HG03097 (cell line): ENCODE results near the gene LHFPL3.

Source experiments
- ATAC-seq: cut with Tn5 transposase; IDR thresholded peaks from one replicate; pipeline ENCODE4 v1.9.1; 2021; ENCODE audit not compliant: unreplicated experiment, low FRiP score

LHFPL3 gene

DNA sequence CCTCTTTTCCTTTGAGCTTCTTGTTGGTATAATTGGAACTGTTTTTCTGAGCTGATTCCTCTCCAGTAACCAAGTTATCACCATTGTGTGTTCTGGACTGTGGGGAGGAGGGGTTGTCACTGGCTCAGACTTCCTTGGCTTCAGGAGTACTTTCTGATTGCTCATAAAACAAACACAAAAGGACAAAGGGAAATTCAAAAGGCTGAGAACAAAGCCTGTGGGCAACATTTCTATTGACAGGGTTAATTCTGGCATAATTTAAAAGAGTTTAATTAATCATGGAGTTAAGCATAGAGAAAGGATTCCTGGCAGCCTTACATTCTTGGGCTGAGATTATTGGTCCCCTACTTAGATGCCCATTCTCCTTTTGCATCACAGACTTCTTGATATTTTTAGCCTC, 462.7 kb downstream of the LHFPL3 start:
- ATAC-seq: no peak

DNA sequence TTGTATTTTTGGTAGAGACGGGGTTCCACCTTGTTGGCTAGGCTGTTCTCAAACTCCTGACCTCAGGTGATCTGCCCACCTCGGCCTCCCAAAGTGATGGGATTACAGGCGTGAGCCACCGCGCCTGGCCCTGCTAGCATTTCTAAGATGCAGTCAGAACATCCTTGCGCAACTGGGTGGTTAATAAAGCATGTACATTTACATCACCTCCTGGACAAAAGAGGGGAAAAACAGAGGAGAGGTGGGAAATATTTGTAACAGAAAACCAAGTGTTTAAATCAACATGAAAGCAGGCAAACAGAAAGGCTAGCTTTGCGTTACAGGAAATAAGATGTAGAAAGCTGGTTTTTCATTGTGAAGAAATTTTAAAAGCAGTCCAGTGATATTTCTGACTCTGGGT, 464.7 kb downstream of the LHFPL3 start:
- ATAC-seq: no peak

DNA sequence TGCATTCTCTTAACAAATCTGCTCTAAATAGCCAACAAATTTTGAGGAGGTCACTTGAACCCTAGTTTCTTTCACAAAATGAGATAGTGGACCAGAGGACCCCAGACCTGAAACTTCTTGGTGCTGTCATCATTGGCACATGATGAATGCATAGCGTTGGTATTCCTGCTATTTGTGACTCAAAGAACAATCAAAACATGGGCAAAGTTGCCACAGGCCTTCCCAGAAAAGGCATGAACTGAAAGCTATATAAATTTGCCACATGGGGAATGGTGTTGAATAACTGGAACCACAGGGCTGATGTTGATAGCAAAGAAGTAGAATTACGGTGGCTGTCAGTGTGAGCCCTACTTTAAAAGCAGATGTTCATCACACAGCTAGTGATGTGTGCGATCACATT, 465.8 kb downstream of the LHFPL3 start:
- ATAC-seq: no peak

DNA sequence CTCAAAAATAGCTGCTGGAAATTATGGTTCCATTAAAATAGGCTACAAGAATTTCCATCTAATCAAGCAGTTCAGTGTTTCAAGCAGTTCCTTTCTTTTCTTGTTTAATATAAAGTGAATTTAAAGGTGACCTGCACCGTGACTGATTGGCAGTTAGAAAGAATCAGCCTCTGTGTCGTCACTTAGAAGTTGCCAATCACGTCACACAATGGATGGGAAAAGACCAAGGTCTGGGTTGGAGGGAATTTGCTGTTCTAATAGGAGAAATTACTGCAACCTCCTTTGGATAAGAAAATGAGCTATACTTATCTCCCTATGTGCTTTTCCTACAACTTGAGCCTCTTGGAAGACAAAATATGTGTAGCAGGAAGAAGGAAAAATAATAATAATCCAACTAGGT, 466.2 kb downstream of the LHFPL3 start:
- no peak for ATAC-seq

DNA sequence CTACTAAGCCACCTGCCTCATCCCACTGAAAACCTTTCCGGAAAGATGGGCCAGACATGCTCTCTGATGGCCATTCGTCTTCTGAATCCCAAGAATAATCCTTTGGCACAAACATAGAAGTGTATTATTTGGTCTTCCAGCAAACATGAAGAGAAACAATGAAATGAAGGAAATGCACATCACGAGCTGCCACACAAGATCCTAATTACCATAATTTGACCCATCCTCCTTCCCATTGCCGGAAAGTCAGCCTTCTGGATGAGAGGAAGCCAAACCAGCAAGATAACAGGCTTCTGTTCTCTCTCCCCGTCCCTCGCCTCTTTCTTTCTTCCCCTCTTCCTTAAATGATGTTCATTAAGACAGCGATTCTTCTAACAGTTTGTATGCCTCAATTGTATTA, 466.7 kb downstream of the LHFPL3 start:
- no peak for ATAC-seq

DNA sequence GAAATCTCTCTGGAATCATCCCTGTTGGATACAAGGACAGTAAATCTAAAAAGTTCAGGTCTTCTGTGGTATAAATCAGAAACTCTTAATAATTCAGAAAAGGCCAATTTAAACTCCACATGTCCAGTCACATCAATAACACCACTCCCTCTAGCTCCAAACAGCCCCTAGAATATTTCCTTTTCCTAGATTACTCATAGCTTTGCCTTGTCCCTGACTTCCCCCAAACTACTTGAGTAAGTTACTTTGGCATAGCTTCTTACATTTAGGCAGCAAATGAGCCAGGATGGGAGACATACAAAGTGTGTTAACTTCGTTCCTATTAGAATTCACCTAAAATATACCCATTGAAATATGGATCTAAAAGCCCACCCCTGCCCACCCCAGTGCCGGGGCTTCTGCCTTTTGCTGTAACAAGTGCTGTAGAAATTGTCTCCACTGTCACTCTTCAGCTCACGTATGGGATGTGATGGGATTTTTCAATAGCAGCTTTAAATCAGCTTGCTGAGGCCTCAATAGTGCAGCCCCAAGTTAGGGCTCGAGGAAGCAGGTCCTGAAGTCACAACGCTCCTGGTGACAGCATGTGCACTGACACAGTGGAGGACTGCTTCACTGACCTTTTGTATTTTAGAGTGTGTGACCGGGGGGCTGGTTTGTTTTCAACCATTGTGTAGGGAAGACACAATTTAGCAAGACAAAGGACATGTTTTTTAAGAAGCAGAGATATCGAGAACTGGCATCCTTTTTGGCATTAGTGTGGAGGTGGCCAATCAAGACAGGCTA, 467.4 kb downstream of the LHFPL3 start:
- no peak for ATAC-seq

DNA sequence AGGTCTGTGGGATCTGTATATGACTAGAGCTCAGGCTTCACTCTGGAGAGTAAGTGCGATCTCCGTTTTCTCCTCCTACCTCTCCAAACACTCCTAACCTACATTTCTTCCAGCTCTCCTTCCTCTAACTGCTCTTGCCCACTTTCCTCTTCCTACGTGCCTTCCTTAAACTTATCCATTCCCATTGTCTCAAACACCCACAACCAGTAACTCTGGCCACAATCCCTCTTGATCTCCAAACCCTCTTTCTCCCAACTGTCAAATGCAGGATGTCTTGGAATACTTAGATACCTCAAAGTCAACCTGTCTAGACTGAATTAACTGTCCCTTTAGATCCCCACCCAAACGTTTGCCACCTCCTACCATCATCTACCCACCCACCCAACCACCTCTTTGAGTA, 471.9 kb downstream of the LHFPL3 start:
- no peak for ATAC-seq

DNA sequence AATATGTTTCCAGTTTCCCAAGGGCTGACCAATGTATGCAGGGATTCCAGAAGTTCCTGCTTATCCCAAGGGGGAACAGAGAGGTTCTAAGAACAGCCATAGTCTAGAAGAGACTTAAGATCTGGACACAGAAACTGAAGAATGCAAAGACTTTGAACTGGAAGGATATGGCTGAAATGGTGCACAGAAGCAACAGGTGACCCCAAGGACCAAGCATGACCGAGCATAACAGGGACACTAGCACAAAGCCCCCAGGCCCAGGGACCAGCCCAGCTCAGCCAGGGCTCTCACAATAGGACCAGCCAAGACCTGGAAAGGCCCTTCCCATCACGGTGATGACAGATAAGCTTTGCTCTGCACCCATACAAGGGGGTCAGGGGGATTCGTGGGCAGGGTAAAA, 472.6 kb downstream of the LHFPL3 start:
- no peak for ATAC-seq

DNA sequence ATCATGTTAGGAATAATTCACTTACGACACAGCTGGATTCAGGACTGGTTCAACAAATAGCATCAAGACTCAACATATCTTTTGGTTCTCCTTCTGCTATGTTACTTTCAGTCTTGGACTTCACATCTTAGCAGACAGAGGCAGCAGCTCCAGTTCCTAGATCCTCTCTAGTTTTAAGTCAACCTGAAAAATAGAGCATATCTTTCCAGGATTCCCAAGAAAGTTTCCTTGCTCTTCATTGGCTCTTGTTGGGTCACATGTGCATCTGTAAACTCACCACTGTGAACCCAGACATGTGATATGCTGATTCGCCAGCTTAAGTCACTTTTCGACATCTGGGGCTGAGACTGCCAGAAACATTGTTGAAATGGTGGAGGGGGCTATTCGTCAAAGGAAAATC, 475.5 kb downstream of the LHFPL3 start:
- no peak for ATAC-seq

DNA sequence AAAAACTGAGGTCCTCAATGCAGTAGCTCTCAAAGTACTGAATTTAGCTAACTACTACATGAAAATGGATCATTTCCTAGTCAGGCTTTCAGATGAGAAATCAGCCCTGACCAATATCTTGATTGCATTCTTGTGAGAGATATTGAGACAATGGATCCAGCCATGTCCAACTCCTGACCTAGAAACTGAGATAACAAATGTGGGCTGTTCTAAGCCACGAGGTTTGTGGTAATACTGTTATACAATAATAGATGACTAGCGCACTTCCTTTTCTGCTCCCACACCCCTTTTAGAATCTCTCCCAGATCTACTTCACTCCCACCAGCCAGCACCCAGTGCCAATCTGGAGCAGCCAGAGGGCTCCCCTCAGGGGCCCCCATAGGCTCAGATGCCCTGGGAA, 476.3 kb downstream of the LHFPL3 start:
- no peak for ATAC-seq

DNA sequence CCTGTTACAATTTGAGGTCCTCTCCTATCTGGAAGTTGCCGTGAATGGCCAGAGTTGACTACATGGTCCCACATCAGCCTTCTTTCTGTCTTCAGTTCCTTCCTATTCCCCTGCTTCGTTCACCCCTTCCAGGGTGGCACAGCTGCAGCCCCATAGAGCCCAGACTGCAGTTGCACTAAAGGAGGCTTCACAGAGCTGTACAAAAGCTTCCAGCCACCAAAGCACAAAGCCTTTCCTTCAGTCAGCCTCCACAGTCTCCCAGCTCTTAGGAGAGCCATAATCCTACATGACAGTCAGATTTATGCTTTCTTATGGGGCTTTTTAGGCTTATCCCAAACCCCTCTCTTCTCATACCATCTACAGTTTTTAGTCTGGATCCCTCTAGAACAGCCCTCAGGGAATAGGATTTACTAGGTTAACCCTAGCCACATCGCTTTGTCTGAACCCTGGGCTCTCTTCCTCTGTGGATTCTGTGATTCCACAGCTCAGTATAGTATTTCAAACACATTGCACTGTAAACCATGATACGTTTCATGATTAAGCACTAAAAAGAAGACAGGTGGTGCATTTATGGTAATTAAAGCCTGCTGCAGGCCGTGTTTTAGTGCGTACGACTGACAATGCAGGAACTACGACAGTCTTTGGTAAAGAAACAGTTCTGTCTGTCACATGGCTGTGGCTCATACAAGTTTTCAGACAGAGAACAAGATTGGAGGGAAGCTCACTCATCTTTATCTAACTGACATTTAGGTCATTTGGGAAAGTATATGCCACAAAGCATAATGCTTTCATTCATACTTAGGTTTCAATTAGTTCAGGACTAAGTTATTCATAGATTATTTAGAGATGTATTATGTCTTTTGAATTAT, 477.3 kb downstream of the LHFPL3 start:
- ATAC-seq: no peak

DNA sequence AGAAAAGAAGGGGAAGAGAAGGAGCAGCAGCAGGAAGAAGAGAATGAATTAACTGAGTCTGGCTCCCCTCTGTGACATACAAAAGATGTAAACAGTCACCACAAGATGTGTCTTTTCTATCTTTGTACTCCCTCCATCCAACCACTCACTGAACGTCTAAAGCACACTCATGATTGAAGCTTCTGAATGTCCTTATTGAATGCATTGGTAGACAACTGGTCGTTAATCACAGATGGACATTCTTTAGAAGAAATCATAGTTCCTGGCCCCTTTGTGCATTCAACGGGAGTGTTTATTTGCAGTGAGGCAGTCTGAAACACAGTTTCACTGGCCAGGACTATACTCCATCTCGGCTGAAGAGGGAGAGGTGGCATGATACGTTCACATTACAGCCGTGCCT, 479.3 kb downstream of the LHFPL3 start:
- ATAC-seq: no peak

DNA sequence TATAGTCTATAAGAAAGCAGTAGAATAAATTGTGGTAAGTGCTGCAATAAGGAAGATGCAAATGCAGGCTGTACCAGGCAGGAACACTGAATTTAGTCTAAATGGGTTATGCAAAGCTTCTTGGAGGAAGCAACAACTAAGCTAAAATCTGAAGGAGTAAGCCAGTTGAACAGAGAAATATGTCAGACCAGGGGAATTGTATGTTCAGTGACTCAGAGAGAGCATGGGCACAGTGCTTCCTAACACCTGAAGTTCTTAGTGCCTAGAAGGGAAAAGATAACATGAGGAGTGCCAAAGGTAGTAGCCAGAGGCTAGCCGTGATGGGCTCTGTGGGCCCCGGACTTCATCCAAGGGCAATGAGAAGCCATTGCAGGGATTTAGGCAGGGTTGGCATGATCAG, 481.5 kb downstream of the LHFPL3 start:
- ATAC-seq: no peak

DNA sequence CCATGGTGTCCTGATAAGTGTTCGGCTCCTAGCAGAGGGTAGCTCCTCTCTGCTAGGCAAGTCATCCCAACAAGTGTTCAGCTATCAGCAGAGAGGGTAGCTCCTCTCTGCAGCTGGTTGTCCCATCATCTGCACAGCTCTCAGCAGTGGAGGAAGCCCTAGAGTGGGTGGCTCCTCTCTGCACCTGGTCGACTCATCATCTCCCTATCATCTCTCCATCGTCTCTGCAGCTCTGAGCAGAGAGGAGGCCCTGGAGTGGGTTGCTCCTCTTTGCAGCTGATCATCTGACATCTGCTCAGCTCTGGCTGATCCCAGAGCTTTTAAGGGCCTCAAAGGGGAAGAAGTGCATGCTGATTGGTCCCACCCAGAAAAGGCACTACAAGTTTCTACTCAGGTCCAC, 485.7 kb downstream of the LHFPL3 start:
- ATAC-seq: no peak

DNA sequence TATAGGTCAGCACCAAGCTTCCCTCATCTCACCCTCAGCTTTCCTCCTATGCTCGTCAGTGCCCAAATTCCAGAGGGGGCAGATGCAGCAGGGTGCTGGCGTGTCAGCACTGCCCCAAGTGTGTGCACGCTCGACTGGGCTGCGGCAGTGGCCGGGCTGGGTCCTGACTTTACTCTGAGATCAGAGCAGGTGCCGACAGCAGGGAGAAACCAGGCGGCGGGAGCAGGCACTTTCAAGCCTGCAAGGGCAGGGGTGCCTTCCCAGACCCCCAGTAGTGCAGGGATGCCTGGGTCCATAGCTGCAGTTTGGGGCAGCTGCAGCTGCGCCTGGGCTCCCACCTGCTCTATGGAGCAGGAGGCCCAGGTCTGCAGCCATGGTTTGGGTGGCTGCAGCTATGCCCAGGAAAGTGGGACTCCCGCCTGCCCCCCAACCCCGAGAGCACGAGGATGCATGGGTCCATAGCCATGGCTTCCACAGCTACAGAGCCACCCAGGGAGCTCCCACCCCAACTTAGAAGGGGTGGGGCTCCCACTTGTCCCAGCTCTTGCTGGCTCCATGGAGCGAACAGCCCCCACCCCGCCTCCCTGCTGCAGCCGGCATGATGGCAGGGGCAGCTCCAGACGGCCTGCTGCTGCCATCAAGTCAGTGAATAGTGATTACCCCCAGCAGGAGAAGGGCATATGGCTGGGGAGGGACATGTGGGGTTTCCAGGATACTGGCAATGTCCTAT, 486.4 kb downstream of the LHFPL3 start:
- ATAC-seq: no peak

DNA sequence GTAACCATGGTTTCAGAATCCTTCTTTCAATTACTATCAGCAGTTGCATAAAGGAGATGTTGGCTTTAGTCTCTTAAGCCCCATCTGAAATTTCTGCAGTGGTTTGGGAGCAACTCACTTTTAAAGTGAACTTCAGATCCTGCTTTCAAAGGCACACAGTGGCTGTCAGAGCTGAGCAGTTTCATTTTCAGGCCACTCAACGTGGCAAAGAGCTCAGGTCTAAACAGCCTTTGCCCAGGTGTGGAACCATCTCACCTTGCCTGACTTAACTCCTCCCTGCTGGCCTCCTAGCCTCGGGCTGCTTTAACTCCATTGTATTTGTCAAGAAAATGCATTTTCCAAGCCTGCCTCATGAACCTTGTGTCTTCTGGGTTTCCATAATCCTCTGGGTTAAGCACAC, 488.1 kb downstream of the LHFPL3 start:
- ATAC-seq: no peak

DNA sequence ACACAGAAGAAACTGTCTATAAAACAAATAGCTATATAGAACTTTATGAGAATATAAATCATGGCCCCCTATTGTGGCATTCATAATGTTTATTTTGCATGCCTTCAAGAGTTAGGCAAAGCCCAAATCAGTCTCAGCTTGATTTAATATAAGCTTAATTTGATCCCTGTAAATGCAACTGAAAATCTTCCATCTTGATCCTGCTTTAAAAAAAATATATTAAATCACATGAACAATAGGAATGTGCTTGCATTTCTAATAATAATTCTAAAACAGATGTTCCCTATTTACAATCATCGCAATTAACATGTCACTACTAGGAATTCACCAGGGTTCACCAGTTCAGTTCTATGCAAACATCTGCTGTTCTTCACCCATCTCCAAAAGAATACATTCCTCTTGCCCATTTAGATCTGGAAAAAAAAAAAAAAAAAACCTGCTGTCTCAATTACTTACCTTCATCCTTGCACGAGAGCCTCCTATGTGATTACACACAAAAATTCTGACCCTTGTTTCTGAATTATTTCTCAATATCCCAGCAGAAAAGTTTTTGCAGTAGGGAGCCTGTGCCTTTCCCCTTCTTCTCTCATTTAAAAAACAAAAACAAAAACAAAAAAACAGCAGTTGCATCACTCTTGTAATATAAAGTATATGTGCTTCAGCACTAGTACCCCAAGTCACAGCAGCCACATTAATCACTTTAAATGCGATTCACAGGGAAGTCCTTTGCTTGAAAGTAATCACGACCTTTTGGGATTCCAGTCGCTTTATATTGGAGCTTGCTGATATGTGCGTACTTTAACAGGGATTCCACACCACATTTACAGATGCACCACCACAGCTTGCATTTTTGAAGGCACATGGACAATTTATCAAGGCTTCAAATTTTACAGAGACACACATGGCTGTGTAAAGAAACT, 490.8 kb downstream of the LHFPL3 start:
- ATAC-seq: no peak

DNA sequence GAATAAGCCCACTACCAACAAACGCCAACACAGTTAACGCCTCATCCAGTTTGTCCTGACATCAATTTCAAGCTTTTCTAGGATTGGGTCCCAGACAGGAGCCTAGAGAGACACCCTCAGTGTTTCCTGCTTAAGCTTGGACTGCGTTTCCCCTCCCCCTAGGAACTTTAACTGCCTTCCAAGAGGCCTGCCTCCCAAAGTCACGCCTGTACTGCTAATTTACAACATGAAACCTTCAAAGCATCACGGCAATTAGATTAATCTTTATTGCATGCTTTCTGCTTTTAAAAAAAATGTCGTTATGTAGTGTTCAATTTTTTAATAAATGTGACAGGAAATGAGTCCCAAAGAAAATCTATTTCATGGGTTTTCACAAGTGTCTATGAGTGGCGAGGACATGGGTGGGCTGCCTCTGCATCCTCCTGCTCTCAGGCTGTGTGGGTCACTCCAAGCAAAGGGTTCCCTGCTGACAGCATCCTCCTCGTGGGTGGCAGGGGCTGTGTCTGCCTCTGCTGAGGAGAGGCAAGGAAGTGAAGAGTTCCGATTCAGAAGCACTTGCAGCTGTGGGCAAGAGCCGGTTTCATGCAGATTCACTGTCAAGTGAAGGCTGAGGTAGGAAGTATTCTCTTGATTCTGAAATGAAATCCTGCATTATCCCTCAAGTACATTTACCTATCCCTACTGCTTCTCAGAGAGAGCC, 492.6 kb downstream of the LHFPL3 start:
- ATAC-seq: no peak

DNA sequence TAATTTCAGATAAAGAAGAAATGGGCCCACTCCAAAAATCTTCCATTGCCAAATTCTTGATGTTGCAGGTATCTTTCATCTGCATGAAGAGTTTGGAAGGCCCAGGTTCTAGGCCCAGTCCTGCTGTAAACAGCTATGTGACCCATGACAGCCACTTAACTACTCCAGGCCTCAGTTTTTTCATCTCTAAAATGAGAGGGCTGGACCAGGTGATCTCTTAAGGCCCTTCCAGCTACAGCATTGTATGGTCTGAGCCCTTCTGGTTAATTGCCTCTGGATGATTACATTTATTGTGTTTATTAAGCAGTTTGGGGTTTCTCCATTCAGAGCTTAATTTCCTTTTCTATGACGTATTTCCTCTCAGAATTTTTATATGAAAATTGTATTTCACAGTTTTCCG, 494.8 kb downstream of the LHFPL3 start:
- ATAC-seq: no peak

DNA sequence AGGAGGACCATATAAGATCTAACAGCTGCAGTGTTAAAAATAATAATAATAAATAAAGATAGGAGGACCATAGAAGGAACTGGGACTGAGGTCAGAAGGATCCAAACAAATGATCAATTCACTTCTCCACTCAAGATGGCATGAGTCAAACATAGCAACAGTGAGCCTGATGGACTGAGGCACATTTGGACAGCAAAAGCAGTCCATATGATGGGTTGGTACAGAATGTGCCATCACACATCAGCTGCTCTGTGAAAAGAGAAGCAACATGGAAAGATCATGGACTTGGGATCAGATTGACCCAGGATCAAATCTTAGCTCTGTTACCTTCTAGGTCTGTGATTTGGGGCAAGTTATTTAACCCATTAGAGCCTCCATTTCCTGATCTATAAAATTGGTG, 496.7 kb downstream of the LHFPL3 start:
- no peak for ATAC-seq
